A549 (cell line): Measurements from ENCODE around the gene WNT7B.

Source experiments
- CHD4 ChIP-seq: fragments of 200-600 bp; sonication (generic); IDR thresholded peaks from 2 replicates; pipeline ENCODE4 v1.6.1; 2016; ENCODE audit warnings: antibody characterized with exemption, mild to moderate bottlenecking, borderline replicate concordance
- GATA3 ChIP-seq: IDR thresholded peaks from 2 replicates; pipeline ENCODE4 v1.6.1; 2012; ENCODE audit warnings: borderline replicate concordance
- RAD21 ChIP-seq, 2 experiments: fragments of >200 bp in 1 of 2; sonication (Bioruptor Twin) in 1 of 2; formaldehyde crosslinking in 1 of 2; IDR thresholded peaks in 1 of 2; conservative IDR thresholded peaks in 1 of 2; 2 replicates in 1 of 2; 3 replicates in 1 of 2; pipeline ENCODE4 v1.6.1; 2012 to 2018; ENCODE audit warnings: inconsistent platforms in 1 of 2
- REST ChIP-seq: fragments of 200-600 bp; sonication (generic); IDR thresholded peaks from 2 replicates; pipeline ENCODE4 v1.6.1; 2016; ENCODE audit warnings: antibody characterized with exemption, mild to moderate bottlenecking, moderate library complexity
- SREBF2 ChIP-seq: fragments of 450-650 bp; IDR thresholded peaks from 2 replicates; pipeline ENCODE4 v1.6.1; 2014; ENCODE audit warnings: mild to moderate bottlenecking, moderate library complexity
- TF ChIP-seq, protein P1 (sequence below): fragments of >200 bp; sonication (Bioruptor Twin); formaldehyde crosslinking; IDR thresholded peaks from 3 replicates; pipeline ENCODE4 v1.5.1; 2016

DNA sequence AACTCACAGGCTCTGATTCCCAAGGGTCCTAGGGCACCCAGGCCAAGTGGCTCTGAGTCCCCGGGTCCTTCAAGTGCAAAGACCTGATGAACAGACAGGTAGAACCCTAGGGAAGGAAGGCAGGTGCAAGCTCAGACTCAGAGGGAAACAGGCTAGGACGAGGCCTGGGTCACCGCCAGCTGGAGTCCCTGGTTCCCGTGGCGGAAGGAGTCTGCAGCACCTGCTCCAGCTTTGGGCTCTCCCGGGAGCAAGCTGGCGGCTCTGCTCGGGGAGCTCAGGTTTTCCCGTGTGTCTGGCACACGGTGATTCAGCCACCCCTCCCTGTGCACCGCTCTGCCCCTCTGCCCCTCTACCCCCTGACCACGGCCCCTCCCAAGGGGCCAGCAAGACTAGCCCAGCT is 59.8 kb downstream of the WNT7B start:
- no peak for TF ChIP-seq CHD4
- TF ChIP-seq, protein P1, sequence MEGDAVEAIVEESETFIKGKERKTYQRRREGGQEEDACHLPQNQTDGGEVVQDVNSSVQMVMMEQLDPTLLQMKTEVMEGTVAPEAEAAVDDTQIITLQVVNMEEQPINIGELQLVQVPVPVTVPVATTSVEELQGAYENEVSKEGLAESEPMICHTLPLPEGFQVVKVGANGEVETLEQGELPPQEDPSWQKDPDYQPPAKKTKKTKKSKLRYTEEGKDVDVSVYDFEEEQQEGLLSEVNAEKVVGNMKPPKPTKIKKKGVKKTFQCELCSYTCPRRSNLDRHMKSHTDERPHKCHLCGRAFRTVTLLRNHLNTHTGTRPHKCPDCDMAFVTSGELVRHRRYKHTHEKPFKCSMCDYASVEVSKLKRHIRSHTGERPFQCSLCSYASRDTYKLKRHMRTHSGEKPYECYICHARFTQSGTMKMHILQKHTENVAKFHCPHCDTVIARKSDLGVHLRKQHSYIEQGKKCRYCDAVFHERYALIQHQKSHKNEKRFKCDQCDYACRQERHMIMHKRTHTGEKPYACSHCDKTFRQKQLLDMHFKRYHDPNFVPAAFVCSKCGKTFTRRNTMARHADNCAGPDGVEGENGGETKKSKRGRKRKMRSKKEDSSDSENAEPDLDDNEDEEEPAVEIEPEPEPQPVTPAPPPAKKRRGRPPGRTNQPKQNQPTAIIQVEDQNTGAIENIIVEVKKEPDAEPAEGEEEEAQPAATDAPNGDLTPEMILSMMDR, result no peak
- TF ChIP-seq GATA3, result no peak
- TF ChIP-seq REST, result no peak
- TF ChIP-seq SREBF2, result no peak
- no peak for TF ChIP-seq RAD21 (conservative IDR thresholded peaks at IDR 0.05 in 1 of 2, IDR thresholded peaks at IDR 0.05 in 1 of 2)
